ENCODE results near the gene CST6. TPM values are rescaled to one million over a fixed set of nuclear protein-coding genes. Genes with fewer than 3 reads are reported as not detected.

Gene CST6, protein sequence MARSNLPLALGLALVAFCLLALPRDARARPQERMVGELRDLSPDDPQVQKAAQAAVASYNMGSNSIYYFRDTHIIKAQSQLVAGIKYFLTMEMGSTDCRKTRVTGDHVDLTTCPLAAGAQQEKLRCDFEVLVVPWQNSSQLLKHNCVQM
- polyA plus RNA-seq (2011; rRNA removed), result not detected in 2 replicates
- 0.05 TPM in 1 of 2 replicates, not detected in the other for polyA plus RNA-seq (2012; cell fraction: cytosol; rRNA removed)
- polyA plus RNA-seq (2012; cell fraction: nucleus; rRNA removed), result 0.31 and 0.54 TPM in 2 replicates
- polyA plus RNA-seq (2017; fragmentation: RNase III; extraction: RNeasy Plus Mini Kit Qiagen cat#74134 plus additional on column Dnase treatment), result not detected in 3 replicates
- polyA minus RNA-seq (2011; rRNA and poly(A)+ RNA removed), result not detected in 2 replicates

DNA sequence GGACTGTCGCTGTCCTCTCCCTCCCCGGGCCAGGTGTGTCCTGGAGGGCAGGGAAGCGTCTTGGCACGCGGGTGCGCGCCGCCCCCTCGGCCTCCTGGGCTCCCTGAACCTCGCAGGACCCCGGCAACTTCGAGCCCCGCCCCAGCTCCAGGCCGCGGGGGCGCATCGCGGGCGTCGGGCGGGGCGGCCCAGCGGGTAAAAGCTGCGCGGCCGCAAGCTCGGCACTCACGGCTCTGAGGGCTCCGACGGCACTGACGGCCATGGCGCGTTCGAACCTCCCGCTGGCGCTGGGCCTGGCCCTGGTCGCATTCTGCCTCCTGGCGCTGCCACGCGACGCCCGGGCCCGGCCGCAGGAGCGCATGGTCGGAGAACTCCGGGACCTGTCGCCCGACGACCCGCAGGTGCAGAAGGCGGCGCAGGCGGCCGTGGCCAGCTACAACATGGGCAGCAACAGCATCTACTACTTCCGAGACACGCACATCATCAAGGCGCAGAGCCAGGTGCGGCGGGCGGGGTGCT lies at the start of gene CST6:
Gene CST6, plus strand, starts transcription at position 224 of the 519 bp plus-strand sequence. Its CDS starts 37 bp downstream, at position 261.
- 91% methylated on average over 42 of the region's 61 CpGs for WGBS (ENCODE audit: missing lambda C conversion rate)
- CTCF ChIA-PET, result interaction anchor here (1.5 to 11.6 kb wide), 2 partner anchors 10 to 34 kb away, joined by 6 to 121 read pairs; no protein-coding TSS in a partner anchor

DNA sequence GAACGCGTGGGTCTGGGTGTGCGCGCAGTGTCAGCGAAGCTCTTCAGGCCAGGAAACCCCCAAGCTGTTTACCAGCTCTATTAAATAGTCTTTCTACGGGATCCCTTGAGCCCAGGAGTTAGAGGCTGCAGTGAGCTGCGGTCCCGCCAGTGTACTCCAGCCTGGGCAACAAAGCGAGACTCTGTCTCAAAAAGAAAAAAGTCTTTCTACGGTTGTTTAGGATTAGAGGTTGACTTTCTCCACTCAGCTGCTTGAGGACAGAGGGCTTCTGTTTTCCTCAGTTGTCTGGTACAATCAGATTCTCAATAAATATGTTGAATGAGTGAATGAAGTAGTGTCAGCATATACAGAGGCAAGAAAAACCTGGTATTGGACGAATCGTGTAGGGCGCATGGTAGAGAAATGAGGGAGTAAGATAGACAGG lies 49.7 kb upstream of the CST6 start:
- peak overlapping the region; percentile 82 to 99 for H3K27ac ChIP-seq
- no peaks in the 10 kb centered on the region for H3K9me3 ChIP-seq
- ATAC-seq, result peak; percentile 2 to 25; a peak in 3 of 6 replicates
- FAIRE-seq, result no peak
- ChIA-PET CTCF (interaction anchor here (2.0 to 6.3 kb wide), 2 partner anchors 74 to 78 kb away, joined by 7 to 35 read pairs; partner anchors contain the start of gene FIBP), POLR2A (no interaction called here)
- no peak for TF ChIP-seq HEYL (CRISPR knock-in tag; IDR thresholded peaks at IDR 0.05)
- TF ChIP-seq HOXA7 (CRISPR knock-in tag; IDR thresholded peaks at IDR 0.05), result no peak
- TF ChIP-seq FOSB (CRISPR knock-in tag; IDR thresholded peaks at IDR 0.05), result no peak
- no peak for TF ChIP-seq RFX5 (IDR thresholded peaks at IDR 0.05)
- TF ChIP-seq CHD4 (IDR thresholded peaks at IDR 0.05; ENCODE audit: borderline replicate concordance), result no peak
- 4% methylated on average over 8 of the region's 13 CpGs for WGBS (ENCODE audit: missing lambda C conversion rate)
- DNase-seq (ENCODE audit: low read depth in 1 of 2, low spot score in 1 of 2), result no peak
- H3K4me3 ChIP-seq, result peak overlapping the region; percentile 95
- peaks cover 12% of the 10 kb centered on the region; the same call in 2 of the 3 replicates for H3K4me1 ChIP-seq
- peak overlapping the region; percentile 97 for H3K4me2 ChIP-seq

More for the DNA sequence above, at the start of gene CST6:
- POLR2A ChIA-PET, result interaction anchor here (0.6 to 1.5 kb wide), 3 partner anchors 9 to 251 kb away, joined by 3 to 5 read pairs (median 4); partner anchors contain the start of gene BANF1
- peaks cover 16% of the 10 kb centered on the region for H3K4me1 ChIP-seq
- H3K9me3 ChIP-seq, result no peaks in the 10 kb centered on the region
- H3K4me2 ChIP-seq, result no peak within 1 kb of the TSS
- TF ChIP-seq RAD21 (conservative IDR thresholded peaks at IDR 0.05 in 1 of 2, IDR thresholded peaks at IDR 0.05 in 1 of 2), result no peak
- TF ChIP-seq SMC3 (IDR thresholded peaks at IDR 0.05), result no peak
- TF ChIP-seq KDM5A (IDR thresholded peaks at IDR 0.05), result no peak
- TF ChIP-seq HOXB13 (CRISPR knock-in tag; IDR thresholded peaks at IDR 0.05; ENCODE audit: low read depth), result no peak
- H3K4me3 ChIP-seq, result no peak within 1 kb of the TSS
- H3K27ac ChIP-seq, result peak within 1 kb of the TSS in 1 of 2 experiments; percentile 12; a peak in 1 of 6 replicates
- ATAC-seq (no peak), FAIRE-seq (no peak), DNase-seq (ENCODE audit: low read depth in 1 of 2, low spot score in 1 of 2) (no peak)

DNA sequence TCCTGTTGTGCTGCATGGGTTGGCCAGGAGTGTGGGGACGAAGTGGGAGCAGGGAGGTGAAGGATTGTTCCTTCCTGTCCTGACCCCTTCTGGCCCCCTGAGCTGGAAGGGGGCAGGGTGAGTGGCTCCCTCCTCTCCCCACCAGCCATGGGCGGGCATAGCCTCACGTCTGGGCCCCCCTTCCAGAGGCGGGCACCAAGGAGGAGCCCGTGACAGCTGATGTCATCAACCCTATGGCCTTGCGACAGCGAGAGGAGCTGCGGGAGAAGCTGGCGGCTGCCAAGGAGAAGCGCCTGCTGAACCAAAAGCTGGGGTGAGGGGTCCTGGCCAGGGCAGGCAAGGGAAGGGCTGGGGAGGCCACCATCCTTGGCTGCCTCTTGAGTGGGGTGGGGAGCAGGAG lies 46.9 kb upstream of the CST6 start:
- Histone ChIP-seq H3K4me2 (no peak overlapping the region), H3K9me3 (no peaks in the 10 kb centered on the region), H3K4me3 (no peak overlapping the region), H3K4me1 (peaks cover 12% of the 10 kb centered on the region; the same call in 2 of the 3 replicates), H3K27ac (no peak overlapping the region)
- ChIA-PET POLR2A (interaction anchor here (0.6 kb wide), 1 partner anchor 66 kb away, joined by 3 read pairs; no protein-coding TSS in a partner anchor), CTCF (interaction anchor here (1.3 to 6.3 kb wide), 3 partner anchors 23 to 80 kb away, joined by 4 to 35 read pairs (median 15); no protein-coding TSS in a partner anchor)
- TF ChIP-seq ZSCAN20 (CRISPR knock-in tag; IDR thresholded peaks at IDR 0.05) (no peak), RNF2 (IDR thresholded peaks at IDR 0.05; ENCODE audit: borderline replicate concordance, low read depth) (no peak), ESRRA (IDR thresholded peaks at IDR 0.05; ENCODE audit: borderline replicate concordance, low read length) (no peak), FOSL2 (IDR thresholded peaks at IDR 0.05) (no peak), FOSL2 (CRISPR knock-in tag; IDR thresholded peaks at IDR 0.05) (no peak), HOXB5 (CRISPR knock-in tag; IDR thresholded peaks at IDR 0.05) (no peak)
- TF ChIP-seq, protein P1, sequence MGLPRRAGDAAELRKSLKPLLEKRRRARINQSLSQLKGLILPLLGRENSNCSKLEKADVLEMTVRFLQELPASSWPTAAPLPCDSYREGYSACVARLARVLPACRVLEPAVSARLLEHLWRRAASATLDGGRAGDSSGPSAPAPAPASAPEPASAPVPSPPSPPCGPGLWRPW (IDR thresholded peaks at IDR 0.05), result no peak
- ATAC-seq (no peak), FAIRE-seq (no peak), DNase-seq (ENCODE audit: low read depth in 1 of 2, low spot score in 1 of 2) (no peak)
- WGBS (ENCODE audit: missing lambda C conversion rate), result 81% methylated on average over 10 of the region's 10 CpGs

DNA sequence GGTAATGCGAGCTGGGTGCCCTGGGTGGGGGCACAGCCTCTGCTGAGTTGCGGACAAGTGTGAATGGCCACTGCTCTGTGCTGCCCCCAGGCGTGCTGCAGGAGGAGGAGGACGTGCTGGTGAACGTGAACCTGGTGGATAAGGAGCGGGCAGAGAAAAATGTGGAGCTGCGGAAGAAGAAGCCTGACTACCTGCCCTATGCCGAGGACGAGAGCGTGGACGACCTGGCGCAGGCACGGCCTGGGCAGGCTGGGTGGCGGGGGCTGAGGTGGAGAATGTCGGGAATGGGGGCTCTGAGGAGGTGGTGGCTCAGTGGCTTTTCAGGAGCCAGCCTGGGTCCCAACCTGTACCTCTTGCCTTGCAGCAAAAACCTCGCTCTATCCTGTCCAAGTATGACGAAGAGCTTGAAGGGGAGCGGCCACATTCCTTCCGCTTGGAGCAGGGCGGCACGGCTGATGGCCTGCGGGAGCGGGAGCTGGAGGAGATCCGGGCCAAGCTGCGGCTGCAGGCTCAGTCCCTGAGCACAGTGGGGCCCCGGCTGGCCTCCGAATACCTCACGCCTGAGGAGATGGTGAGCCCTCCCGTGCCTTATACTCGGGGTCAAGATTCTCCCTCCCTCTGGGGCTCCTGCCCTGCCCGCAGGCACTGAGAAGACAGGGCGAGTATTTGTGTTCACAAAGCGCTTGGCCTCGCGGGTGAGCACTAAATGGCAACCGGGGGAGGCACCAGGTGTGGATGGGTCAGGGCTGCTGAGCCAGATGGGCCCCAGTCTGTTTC lies 45.6 kb upstream of the CST6 start:
- POLR2A ChIA-PET, result no interaction called here
- no peak overlapping the region for H3K4me2 ChIP-seq
- FAIRE-seq, result no peak
- no peaks in the 10 kb centered on the region for H3K9me3 ChIP-seq
- WGBS (ENCODE audit: missing lambda C conversion rate), result 93% methylated on average over 36 of the region's 36 CpGs
- H3K27ac ChIP-seq, result no peak overlapping the region
- no peak overlapping the region for H3K4me3 ChIP-seq
- CTCF ChIA-PET, result interaction anchor here (0.7 to 6.3 kb wide), 5 partner anchors 11 to 122 kb away, joined by 3 to 35 read pairs (median 3); partner anchors contain the start of gene FIBP
- DNase-seq (ENCODE audit: low read depth in 1 of 2, low spot score in 1 of 2), result no peak
- H3K4me1 ChIP-seq, result peaks cover 12% of the 10 kb centered on the region; the same call in 2 of the 3 replicates
- no peak for ATAC-seq
- TF ChIP-seq POLR2A (IDR thresholded peaks at IDR 0.05; ENCODE audit: low read length), result no peak
- TF ChIP-seq POLR2AphosphoS2 (conservative IDR thresholded peaks at IDR 0.05; ENCODE audit: low read length), result no peak
- TF ChIP-seq, protein P2, sequence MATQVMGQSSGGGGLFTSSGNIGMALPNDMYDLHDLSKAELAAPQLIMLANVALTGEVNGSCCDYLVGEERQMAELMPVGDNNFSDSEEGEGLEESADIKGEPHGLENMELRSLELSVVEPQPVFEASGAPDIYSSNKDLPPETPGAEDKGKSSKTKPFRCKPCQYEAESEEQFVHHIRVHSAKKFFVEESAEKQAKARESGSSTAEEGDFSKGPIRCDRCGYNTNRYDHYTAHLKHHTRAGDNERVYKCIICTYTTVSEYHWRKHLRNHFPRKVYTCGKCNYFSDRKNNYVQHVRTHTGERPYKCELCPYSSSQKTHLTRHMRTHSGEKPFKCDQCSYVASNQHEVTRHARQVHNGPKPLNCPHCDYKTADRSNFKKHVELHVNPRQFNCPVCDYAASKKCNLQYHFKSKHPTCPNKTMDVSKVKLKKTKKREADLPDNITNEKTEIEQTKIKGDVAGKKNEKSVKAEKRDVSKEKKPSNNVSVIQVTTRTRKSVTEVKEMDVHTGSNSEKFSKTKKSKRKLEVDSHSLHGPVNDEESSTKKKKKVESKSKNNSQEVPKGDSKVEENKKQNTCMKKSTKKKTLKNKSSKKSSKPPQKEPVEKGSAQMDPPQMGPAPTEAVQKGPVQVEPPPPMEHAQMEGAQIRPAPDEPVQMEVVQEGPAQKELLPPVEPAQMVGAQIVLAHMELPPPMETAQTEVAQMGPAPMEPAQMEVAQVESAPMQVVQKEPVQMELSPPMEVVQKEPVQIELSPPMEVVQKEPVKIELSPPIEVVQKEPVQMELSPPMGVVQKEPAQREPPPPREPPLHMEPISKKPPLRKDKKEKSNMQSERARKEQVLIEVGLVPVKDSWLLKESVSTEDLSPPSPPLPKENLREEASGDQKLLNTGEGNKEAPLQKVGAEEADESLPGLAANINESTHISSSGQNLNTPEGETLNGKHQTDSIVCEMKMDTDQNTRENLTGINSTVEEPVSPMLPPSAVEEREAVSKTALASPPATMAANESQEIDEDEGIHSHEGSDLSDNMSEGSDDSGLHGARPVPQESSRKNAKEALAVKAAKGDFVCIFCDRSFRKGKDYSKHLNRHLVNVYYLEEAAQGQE (IDR thresholded peaks at IDR 0.05), result no peak
- no peak for TF ChIP-seq JUNB (IDR thresholded peaks at IDR 0.05)
- TF ChIP-seq KDM5A (IDR thresholded peaks at IDR 0.05), result no peak
- TF ChIP-seq, protein P3, sequence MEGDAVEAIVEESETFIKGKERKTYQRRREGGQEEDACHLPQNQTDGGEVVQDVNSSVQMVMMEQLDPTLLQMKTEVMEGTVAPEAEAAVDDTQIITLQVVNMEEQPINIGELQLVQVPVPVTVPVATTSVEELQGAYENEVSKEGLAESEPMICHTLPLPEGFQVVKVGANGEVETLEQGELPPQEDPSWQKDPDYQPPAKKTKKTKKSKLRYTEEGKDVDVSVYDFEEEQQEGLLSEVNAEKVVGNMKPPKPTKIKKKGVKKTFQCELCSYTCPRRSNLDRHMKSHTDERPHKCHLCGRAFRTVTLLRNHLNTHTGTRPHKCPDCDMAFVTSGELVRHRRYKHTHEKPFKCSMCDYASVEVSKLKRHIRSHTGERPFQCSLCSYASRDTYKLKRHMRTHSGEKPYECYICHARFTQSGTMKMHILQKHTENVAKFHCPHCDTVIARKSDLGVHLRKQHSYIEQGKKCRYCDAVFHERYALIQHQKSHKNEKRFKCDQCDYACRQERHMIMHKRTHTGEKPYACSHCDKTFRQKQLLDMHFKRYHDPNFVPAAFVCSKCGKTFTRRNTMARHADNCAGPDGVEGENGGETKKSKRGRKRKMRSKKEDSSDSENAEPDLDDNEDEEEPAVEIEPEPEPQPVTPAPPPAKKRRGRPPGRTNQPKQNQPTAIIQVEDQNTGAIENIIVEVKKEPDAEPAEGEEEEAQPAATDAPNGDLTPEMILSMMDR (IDR thresholded peaks at IDR 0.05), result no peak
- no peak for TF ChIP-seq GATA3 (IDR thresholded peaks at IDR 0.05; ENCODE audit: borderline replicate concordance)

Data from A549 (cell line).